Fibroblast of mammary gland (primary cell): ENCODE data around the gene TMEM229B.

ENCODE experiments used
- DNase-seq: peaks from one replicate; pipeline ENCODE4 v3.0.0-alpha.2; 2010; ENCODE audit warnings: low read depth
- H3K4me3 ChIP-seq: 2 replicates; pipeline ENCODE4 v1.5.1; 2011; ENCODE audit warnings: low read depth, mild to moderate bottlenecking, low read length, moderate library complexity; ENCODE audit not compliant: control insufficient read depth
- TF ChIP-seq, protein P1 (sequence below): conservative IDR thresholded peaks from 2 replicates; pipeline ENCODE4 v1.5.1; 2011; ENCODE audit warnings: low read depth, low read length, inconsistent platforms; ENCODE audit not compliant: control insufficient read depth, insufficient read depth

Gene TMEM229B

GRCh38 chr14:67432050-67432564, 56.4 kb downstream of the TMEM229B start:
- H3K4me3 ChIP-seq, result no peak overlapping the region
- DNase-seq, result no peak
- TF ChIP-seq, protein P1, sequence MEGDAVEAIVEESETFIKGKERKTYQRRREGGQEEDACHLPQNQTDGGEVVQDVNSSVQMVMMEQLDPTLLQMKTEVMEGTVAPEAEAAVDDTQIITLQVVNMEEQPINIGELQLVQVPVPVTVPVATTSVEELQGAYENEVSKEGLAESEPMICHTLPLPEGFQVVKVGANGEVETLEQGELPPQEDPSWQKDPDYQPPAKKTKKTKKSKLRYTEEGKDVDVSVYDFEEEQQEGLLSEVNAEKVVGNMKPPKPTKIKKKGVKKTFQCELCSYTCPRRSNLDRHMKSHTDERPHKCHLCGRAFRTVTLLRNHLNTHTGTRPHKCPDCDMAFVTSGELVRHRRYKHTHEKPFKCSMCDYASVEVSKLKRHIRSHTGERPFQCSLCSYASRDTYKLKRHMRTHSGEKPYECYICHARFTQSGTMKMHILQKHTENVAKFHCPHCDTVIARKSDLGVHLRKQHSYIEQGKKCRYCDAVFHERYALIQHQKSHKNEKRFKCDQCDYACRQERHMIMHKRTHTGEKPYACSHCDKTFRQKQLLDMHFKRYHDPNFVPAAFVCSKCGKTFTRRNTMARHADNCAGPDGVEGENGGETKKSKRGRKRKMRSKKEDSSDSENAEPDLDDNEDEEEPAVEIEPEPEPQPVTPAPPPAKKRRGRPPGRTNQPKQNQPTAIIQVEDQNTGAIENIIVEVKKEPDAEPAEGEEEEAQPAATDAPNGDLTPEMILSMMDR, result no peak

- H3K4me3 ChIP-seq, result no peak overlapping the region
- DNase-seq, result no peak
- TF ChIP-seq, protein P1, result no peak
Observed at GRCh38 chr14:67429510-67430205, 58.9 kb downstream of the TMEM229B start.

DNA sequence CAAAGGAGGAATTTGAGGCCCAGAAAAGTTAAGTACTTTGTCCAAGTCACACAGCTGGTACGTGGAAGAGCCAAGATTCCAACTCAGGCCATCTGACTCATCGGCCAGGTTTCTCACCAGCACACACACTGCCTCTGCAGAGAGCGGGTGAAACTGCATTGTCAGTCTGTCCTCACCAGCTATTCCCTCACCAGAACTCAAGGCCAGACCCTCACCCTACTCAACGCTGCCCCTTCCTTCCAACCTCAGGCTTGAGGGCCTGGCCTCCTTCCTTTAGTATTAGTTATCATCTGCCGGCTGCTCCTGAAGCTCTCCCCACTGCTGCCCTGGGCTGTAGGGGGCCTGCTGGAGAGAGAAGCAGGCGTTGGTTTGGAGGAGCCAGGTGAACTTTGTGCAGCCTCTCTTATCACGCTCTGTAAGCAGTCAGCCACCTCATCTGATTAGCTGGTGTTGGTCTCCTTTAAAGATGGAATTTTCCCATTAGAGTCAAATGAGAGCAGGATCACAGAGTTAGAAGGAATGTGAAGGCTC, 60.0 kb downstream of the TMEM229B start:
- no peak overlapping the region for H3K4me3 ChIP-seq
- TF ChIP-seq, protein P1, result peak; percentile 23
- DNase-seq, result peak; percentile 83

DNA sequence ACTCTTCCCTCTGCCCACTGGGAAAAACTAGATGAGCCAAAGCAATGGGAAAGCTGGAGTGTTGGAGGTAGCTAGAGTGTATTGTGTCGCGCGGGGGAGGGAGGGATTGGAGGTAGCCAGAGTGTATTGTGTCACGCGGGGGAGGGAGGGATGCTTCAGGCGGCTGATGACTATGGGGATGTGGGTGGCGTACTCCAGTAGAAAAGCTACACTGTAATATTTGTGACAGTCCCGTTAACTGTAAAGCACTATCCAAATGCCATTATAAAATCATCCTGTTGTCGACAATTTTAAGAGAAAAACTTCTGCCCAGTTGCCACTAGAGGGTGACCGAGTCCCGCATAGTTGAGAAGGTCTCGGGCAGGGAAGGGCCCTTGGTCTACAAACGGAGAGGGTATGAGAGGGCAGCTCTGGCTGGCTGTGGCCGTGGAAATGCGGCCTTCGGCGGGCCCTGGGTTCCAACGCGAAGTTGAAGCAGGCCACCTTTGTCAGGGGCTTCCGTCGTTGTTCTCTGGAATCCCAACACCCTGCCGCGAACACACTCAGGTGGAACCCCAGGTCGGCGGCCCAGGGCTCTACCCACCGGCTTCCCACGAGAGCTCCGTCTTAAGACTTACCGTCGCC, 61.4 kb downstream of the TMEM229B start:
- TF ChIP-seq, protein P1, result peak; percentile 85
- peak; percentile 80 for DNase-seq
- H3K4me3 ChIP-seq, result no peak overlapping the region

DNA sequence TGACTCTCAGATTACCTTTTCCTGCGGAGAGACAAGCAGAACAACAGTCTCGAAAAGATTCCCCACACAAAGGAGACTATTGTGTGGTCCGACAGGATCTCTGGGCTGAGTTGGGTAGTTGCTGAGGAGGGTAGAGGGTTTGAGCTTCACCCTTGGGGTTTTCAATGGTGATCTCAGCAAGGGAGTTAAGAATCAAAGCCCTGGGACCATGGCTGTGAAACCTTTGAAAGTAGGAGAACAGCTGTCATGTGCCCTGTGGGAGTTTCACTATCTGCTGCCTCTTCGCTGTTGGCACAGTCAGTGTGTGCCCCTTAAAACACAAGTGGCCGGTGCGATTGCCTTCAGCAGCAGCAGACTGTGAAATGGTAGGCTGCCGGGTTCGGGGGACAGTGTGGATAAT, 62.4 kb downstream of the TMEM229B start:
- no peak overlapping the region for H3K4me3 ChIP-seq
- TF ChIP-seq, protein P1, result no peak
- DNase-seq, result no peak

GRCh38 chr14:67425608-67426007, 62.9 kb downstream of the TMEM229B start:
- no peak for DNase-seq
- TF ChIP-seq, protein P1, result no peak
- H3K4me3 ChIP-seq, result no peak overlapping the region
